Hematopoietic multipotent progenitor cell treated with erythropoietin and hydrocortisone succinate and interleukin-3 and kit ligand, for 4 days (in vitro differentiated cells): Measurements from ENCODE around the gene SRD5A1.

ENCODE experiments used
- DNase-seq: peaks from one replicate; pipeline ENCODE4 v3.0.0-alpha.2; 2015

Gene SRD5A1

GRCh38 chr5:6715271-6715670, 82.0 kb downstream of the SRD5A1 start:
- DNase-seq = no peak

- peak; percentile 41 for DNase-seq
These were observed 82.8 kb downstream of the SRD5A1 start for GRCh38 chr5:6715758-6716628.

DNA sequence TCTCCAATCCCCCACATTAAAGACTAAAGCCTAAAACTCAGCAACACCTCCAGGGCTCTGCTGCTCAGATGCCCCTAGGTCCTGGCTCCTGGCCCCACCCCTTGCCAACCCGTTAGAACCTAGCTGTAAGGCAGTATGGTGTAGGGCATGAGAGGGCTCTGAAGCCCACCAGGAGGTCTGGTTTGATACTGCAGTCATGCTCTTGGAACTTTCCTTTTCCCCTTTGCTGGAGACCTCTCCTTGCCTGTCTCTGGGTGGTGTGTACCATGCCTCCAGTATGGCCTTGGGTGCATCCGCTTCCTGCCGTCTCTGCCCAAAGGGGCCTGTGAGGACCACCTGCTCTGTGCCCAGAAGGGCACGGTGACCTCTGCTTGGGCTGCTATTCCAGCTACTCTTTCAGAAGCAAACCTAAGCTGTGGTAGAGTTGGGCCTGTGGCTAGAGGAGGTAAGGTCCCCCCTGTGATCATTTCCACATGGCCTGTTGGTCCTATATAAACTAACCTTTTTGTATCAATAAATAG, 83.4 kb downstream of the SRD5A1 start:
- no peak for DNase-seq

DNA sequence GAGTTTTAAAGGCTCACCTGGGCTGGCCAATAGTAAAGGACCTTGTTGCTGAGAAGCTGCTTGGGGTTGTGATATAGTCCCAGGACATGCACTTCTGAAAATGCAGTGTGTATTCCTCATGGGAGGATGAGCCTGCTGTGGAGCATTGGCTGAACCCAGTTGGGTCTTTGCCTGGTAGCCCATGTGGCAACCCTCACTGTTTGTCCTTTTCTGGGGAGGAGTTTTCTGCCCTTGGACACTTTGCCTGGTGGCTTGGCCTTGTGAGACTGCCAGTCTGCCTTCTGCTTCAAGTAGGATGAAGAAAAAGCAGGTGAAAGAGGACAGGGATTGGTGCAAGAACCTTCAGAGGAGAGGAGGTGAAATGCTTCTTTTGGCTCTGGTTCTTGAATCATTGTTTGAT, 84.0 kb downstream of the SRD5A1 start:
- no peak for DNase-seq

DNA sequence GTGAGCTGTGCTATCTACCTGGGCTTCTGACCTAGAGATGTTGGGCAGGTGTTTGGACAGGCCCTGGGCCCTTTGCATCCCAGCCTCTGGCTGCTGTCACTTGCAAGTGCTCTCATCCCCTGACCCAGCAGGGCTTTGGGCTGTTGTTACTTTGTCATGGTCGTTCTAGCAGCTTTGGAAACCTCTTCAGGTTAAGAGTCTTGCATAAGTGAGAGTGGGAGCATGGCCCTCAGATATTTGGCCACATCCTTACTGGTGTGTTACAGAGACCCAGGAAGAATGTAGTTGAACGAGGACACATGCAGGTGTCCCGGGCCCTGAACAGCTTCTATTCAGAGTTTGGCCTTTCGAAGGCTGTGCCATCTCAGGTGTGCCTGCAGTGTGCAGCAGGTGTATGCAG, 84.4 kb downstream of the SRD5A1 start:
- no peak for DNase-seq

DNA sequence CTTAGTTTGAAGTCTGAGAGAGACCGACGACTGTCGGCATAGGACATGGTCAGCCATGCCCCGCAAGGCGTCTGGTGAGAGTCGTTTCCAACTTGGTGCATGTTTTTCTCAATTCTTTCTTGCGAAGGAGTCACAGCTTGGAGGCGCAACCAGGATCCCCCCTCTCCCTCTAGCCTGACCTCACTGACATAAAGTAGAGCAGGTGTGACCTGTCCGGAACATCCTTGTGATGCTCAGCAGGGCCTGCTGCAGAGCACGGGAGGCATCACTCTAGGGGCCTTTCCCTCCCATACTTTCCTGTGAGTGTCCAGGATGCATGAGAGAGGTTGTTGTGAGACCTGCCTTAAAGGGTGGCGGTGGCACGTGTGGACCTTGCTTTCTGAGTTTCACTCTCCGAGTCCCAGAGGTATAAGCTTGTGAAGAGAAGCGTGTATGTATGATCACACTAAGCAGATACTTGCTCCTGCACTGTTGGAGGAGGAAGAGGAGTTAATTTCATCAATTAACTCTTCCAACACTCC, 85.0 kb downstream of the SRD5A1 start:
- no peak for DNase-seq

DNA sequence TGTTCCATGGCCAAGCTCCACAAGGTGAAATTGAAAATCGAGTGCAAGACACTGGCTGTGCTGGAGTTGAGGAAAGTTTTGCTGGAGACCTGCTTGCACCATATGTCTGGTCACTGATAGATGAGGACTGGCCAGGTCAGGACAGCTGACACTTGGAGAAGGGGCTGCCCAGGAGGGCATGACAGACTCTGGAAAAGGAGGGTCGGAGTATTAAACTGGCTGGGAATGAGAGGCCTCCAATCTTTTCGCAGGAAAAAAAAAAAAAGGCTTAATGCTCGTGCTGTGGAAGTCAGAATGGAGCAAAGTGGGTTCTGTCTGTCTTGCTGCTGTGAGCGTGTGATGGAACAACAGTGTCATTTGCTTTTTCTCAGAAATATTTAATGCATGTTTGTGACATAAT, 85.5 kb downstream of the SRD5A1 start:
- DNase-seq = no peak

DNA sequence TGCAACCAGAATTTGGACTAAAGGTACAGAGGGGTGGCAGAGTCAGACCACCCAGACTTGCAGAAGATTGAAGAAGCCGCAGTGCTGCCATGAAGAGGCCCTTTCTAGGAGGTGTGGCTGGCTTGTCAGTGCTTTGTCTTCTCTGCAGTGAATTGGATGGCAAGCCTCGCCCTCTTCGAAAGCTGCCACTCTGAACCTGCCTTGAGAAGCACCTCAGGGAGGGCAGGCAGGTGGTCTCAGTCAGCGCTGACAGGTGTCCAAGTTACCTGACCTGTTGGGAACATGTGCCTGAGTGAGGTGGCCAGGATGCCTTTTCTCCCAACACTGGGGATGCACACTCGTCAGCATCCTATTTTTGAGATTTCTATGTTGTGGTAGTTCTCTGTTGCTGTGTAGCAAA, 86.2 kb downstream of the SRD5A1 start:
- DNase-seq = no peak

- peak; percentile 69 for DNase-seq
These were observed 86.8 kb downstream of the SRD5A1 start for GRCh38 chr5:6719896-6720560.

DNA sequence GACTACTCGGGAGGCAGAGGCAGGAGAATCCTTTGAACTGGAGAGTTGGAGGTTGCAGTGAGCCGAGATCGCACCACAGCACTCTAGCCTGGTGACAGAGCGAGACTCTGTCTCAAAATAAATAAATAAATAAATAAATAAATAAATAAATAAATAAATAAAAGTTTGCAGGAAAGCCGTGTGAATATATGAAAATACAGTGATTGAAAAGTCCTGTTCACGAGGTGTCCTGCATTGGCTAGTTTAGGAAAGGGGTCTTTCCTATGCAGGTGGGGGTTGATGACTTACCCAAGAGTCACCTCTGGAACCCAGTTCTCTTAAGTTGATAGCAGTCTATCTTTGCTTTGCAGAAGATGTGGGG, 87.3 kb downstream of the SRD5A1 start:
- no peak for DNase-seq

DNA sequence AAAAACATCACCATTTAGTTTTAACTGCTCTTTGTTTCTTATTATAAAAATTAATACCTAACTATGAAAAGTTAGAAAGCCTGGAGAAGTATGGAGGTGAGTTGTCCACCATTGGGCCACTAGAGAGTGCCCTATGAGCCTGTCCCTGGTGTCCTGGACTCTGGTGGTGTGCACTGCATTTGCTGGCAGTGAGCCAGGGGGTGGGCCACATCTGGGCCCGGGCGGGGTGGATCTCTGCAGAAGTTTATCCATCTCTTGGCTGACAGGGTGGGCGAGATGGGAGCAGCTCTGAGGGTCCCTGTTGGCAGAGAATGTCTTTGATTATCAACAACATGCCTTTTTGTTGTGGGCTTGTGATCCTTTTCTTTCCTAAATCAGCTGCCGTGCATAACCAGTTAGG, 88.2 kb downstream of the SRD5A1 start:
- peak; percentile 60 for DNase-seq

DNA sequence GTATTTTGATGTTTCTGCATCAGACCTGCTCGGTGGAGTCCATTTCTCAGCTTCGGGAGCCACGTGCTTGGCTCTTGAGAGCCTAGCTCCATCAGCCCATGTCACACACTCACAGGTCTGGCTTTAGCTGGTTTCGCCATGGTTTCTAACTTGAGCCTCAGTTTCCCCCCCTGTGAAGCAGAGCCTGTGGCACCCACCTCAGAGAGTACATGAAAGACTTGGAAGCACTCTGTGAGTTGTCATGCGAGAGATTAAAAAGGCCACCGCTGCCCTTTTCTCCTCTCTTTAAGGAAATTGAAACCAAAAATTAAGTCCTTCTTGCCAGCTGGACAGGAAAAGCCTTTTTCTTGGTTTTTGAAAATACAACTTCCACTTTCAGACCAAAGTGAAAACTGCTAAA, 88.8 kb downstream of the SRD5A1 start:
- peak; percentile 35 for DNase-seq

GRCh38 chr5:6723122-6723815, 90.0 kb downstream of the SRD5A1 start:
- no peak for DNase-seq

DNA sequence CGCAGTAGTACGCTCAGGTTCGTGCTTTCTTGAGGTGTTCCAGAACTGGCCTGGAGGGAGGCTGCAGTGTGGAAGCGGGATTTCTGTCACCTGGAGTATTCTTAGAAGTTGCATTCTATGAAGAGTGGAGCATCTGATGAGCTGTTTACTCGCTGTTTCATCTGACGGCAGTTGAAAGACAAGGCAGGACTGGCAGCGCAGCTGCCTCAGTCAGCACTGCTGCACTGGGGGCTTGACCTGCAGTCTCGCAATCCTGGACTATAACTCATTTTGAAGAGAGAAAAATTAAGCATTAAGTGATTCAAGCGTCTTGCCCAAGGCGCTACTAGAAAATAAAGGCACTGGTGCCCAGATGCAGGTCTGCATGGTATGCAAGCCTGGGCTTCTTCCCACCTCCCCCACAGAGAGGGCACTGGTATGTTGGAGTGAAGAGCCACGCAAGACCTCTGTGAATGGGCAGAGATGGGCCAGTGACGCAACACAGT, 90.6 kb downstream of the SRD5A1 start:
- DNase-seq = no peak
